Activated T-helper 1 cell treated with Interleukin-2 at 50 U/mL for 16 hours (primary cell): Measurements from ENCODE around the gene SLC2A4.

Experiments used
- DNase-seq: peaks from one replicate; pipeline ENCODE4 v3.0.0-alpha.2; 2020; ENCODE audit warnings: low read depth

SLC2A4 gene

DNA sequence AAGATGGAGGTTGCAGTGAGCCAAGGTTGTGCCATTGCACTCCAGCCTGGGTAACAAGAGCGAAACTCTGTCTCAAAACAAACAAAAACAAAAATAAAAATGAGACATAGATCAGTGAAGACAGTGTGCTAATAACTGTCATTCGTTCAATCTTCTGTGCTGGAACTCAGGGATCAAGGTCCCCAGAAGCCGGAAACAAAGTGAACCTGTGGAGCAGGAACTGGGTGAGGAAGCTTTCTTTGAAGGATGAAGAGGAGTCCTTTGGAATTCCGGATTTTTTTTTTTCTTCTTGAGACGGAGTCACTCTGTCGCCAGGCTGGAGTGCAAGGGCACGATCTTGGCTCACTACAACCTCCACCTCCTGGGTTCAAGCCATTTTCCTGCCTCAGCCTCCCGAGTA is 2.1 kb upstream of the SLC2A4 start:
- DNase-seq = no peak

DNA sequence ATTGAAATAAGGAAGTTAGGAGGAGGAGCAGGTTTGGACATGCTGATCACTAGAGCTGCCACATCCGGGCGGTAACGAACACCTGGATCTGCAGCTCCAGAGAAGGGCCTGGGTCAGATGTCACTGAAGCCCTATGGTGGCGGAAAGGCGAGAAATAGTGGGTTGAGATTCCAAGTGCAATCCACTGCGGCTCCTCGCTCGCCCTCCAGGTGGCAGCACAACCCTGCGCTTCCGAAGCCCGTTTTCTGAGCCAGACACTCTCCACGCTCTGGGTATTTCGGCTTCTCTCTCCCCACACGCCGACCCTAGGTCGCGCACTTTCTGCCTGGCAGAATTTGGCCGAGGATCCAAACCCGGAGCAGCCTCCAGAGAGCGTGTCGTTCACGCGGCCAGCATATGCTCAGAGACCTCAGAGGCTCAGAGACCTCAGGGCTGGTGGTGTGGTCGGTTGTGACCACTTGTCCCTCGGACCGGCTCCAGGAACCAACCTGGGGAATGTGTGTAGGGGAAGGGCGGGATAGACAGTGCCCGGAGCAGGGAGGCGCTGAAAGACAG is 922 bp upstream of the SLC2A4 start:
- DNase-seq = peak; percentile 74

DNA sequence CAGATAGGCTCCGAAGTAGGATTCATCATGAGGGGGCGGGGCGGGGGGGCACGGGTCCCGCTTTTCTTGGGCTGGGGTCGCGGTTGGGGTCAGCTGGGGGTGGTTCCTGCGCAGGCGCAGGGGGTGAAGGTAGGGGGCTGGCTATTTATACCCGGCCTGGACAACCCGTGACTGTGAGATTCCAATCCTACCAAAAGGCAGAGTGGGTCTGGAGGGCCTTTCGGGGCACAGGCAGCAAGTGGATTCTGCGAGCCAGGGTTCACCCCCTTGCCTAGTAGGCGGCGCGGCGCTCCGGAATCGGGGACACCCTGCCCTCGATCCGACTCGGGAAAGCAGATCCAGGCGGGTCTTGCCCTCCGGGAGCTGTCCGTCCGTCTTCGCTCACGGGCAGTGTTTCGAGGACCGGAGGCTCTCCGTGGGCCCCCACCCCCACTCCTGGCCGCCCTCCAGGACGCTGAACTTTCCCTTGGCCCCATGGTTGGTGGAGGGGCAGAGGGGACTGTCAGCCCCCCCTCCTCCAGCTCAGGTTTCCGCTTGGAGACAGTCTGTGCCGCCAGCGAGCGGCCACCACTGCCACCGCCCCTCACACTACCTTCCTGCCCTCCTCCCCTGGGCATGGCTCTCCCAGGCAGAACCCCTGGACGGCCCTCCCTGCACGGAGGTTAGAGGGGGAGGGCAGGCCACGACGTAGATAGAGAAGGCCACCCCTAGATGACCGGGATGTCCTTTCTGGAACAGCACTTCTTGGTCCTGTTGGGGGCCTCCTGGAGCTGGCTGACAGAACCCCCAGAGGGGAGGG is 634 bp downstream of the SLC2A4 start:
- DNase-seq = no peak

- DNase-seq = no peak
Measured at GRCh38 chr17:7282752-7283321, 1.3 kb downstream of the SLC2A4 start.

GRCh38 chr17:7283471-7284216 is 2.1 kb downstream of the SLC2A4 start:
- DNase-seq = no peak

- DNase-seq = no peak
Measured at GRCh38 chr17:7284911-7285310, 3.4 kb downstream of the SLC2A4 start.

GRCh38 chr17:7285679-7286078 is 4.2 kb downstream of the SLC2A4 start:
- no peak for DNase-seq

DNA sequence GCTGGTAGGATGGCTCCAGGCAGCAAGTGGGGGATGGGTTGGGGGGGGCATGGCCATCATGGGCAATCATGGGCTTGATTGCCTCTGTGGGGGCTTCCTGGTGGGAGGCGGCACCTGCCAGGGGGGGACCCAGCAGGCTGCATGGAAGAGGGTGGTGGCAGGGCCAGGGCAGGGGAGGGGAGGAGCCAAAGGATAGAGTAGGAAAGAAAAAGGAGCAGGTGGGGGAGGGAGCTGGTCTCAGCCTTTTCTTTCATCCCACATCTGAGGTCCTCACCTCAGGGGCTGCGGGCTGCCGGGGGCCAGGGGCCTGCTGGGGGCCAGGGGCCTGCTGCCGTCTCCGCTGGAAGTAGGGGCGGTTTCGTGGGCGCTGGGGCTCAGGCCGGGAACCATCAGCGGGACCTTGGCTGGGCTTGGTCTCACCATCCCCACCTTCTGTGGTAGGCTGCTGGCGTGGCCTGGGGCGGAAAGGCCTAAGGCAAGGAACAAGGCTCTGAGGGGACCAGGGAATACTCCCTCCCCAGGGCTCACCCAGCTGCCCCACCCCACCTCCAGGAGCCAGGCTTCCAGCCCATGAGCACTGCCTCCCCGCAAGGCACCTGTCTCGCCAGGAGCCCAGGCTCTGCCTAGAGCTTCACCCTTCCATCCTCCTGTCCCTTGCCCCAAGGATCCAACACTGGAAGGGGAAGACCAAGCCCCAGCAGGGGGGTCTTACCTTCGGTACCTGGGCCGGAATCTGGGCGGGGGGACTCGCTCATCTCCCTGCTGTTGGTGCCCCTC is 7.9 kb downstream of the SLC2A4 start:
- DNase-seq = no peak

GRCh38 chr17:7290166-7290565 is 8.6 kb downstream of the SLC2A4 start:
- DNase-seq = no peak

DNA sequence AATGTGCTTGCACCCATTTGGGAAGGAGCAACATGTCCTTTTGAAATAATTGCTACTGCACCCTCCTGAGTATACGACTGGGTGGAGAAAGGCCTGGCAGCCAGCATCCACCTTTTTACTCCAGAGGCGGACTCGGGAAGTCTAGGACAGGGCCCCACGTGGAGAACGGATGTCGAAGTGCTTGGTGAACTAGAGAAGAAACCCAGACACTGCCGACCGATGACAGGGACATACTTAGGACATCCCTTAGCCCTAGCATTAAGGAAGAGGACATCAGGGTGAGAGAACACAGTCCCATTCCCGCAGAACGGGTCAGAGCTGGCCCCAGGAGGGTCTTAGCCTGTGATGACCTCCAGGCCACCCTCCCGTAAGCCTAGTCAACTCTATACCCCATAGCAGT is 9.2 kb downstream of the SLC2A4 start:
- DNase-seq = no peak

- DNase-seq = no peak
Measured at GRCh38 chr17:7292194-7292593, 10.7 kb downstream of the SLC2A4 start.

- DNase-seq = no peak
Measured at GRCh38 chr17:7292729-7293128, 11.2 kb downstream of the SLC2A4 start.

DNA sequence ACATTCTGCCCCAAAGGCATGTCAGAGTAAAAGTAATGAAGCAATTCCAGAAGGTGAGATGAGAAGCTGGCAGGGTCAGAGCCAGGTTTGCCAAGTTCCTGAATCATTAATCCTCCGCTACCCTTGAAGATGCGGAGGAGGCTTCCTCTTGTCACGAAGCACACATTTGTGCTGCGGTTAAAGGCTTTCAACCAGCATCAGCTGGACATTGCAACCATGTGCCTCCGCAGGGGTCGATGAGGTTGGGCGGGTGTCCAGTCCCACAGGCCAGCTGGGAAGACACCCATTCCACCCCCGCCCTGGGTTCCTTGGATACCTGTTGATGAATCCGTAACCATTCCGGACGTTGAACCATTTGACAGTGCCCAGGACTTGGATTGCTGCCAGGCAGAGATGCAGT is 11.6 kb downstream of the SLC2A4 start:
- no peak for DNase-seq

GRCh38 chr17:7293816-7294613 is 12.5 kb downstream of the SLC2A4 start:
- no peak for DNase-seq

- peak; percentile 51 for DNase-seq
Measured at GRCh38 chr17:7294614-7295153, 13.2 kb downstream of the SLC2A4 start, which contains the start of gene YBX2. Gene YBX2 (minus strand): TSS chr17:7294639. CDS start chr17:7294500, 139 bp downstream.

- no peak for DNase-seq
Measured at GRCh38 chr17:7295230-7296180, 14.0 kb downstream of the SLC2A4 start.

- DNase-seq = peak; percentile 53
Measured at GRCh38 chr17:7296189-7296861, 14.8 kb downstream of the SLC2A4 start.

GRCh38 chr17:7304179-7304578 is 22.7 kb downstream of the SLC2A4 start:
- no peak for DNase-seq
